COR-L47 (cell line): ENCODE results near the gene RCL1.
A peak's percentile ranks its signal among the peaks of the same experiment; 100 is the strongest.
"Not testable (repeated sequence)": the region's sequence is repeated elsewhere in the genome, so short reads cannot be mapped to it uniquely, and the experiment has no call there.

Experiments used
- DNase-seq: peaks from one replicate; lab custom pipeline; 2025; lab: John Stamatoyannopoulos, UW

Gene RCL1

GRCh38 chr9:4784403-4784802 lies 8.3 kb upstream of the RCL1 start:
- no peak for DNase-seq

- DNase-seq = no peak
These were observed 6.1 kb upstream of the RCL1 start for GRCh38 chr9:4786599-4786998.

- no peak for DNase-seq
These were observed 4.9 kb upstream of the RCL1 start for GRCh38 chr9:4787876-4788275.

- DNase-seq = no peak
These were observed 4.0 kb upstream of the RCL1 start for GRCh38 chr9:4788703-4789102.

GRCh38 chr9:4792054-4792571 lies 631 bp upstream of the RCL1 start:
- no peak for DNase-seq

GRCh38 chr9:4793459-4794395 lies 983 bp downstream of the RCL1 start:
- DNase-seq = no peak

GRCh38 chr9:4794691-4795090 lies 1.9 kb downstream of the RCL1 start:
- DNase-seq = no peak

GRCh38 chr9:4795108-4795507 lies 2.4 kb downstream of the RCL1 start:
- not testable (repeated sequence) for DNase-seq

GRCh38 chr9:4796530-4796929 lies 3.8 kb downstream of the RCL1 start:
- DNase-seq = no peak

- DNase-seq = peak; percentile 37
These were observed 4.5 kb downstream of the RCL1 start for GRCh38 chr9:4796988-4797853.

- DNase-seq = no peak
These were observed 5.1 kb downstream of the RCL1 start for GRCh38 chr9:4797854-4798150.

GRCh38 chr9:4798281-4799032 lies 5.7 kb downstream of the RCL1 start:
- DNase-seq = no peak

- no peak for DNase-seq
These were observed 6.3 kb downstream of the RCL1 start for GRCh38 chr9:4799033-4799430.

GRCh38 chr9:4799775-4800174 lies 7.0 kb downstream of the RCL1 start:
- DNase-seq = no peak

GRCh38 chr9:4801156-4801555 lies 8.4 kb downstream of the RCL1 start:
- DNase-seq = no peak

GRCh38 chr9:4803670-4804530 lies 11.2 kb downstream of the RCL1 start:
- DNase-seq = no peak

- DNase-seq = no peak
These were observed 11.8 kb downstream of the RCL1 start for GRCh38 chr9:4804531-4805016.

- no peak for DNase-seq
These were observed 12.6 kb downstream of the RCL1 start for GRCh38 chr9:4805191-4805918.

GRCh38 chr9:4810565-4810964 lies 17.8 kb downstream of the RCL1 start:
- no peak for DNase-seq

GRCh38 chr9:4811824-4812223 lies 19.1 kb downstream of the RCL1 start:
- DNase-seq = no peak
